WI38 (cell line): ENCODE measurements around the gene APOC3.

Source experiments
- H3K4me3 ChIP-seq: 2 replicates; pipeline ENCODE4 v1.5.1; 2011; ENCODE audit warnings: low read depth, mild to moderate bottlenecking, control low read depth, low read length
- TF ChIP-seq, protein P1 (sequence below): IDR thresholded peaks from 2 replicates; pipeline ENCODE4 v1.5.1; 2012; ENCODE audit warnings: low read depth, mild to moderate bottlenecking, control low read depth, low read length

APOC3 gene

DNA sequence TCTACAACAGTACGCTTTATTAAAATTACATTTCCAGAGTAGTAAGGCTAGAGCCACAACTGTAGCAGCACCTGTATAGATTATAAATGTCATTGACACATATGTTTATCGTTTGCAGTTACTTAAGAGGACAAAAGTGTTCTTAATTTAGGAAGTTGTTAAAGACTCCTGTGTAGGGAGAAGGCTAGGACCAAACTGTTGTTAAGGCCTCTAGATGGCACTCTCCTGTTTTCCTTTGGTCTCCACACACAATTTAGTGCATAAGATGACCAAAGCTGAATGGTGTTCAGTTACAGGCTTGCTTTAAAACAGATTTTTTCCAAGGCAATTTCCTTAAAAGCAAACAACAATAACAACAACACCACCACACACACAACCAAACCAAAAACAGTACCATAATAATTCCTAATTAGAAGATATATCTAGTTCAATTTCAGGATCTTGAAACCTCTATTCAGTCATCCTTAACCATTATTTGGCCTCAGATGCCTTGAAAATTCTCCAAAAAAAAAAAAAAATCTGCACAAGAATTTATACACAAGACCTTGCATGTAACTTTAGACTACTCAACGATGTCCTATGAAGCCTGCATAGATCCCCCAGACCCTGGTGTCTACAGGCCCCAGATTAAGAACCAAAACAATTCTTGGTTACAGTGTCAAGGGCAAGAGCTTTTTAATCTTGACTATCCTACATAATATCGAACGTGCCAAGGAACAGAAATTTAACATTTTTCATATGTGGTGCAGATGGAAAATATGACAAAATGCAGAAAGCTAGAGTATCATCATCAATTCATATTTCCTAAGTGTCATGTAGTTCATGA lies 50.3 kb downstream of the APOC3 start:
- TF ChIP-seq, protein P1, sequence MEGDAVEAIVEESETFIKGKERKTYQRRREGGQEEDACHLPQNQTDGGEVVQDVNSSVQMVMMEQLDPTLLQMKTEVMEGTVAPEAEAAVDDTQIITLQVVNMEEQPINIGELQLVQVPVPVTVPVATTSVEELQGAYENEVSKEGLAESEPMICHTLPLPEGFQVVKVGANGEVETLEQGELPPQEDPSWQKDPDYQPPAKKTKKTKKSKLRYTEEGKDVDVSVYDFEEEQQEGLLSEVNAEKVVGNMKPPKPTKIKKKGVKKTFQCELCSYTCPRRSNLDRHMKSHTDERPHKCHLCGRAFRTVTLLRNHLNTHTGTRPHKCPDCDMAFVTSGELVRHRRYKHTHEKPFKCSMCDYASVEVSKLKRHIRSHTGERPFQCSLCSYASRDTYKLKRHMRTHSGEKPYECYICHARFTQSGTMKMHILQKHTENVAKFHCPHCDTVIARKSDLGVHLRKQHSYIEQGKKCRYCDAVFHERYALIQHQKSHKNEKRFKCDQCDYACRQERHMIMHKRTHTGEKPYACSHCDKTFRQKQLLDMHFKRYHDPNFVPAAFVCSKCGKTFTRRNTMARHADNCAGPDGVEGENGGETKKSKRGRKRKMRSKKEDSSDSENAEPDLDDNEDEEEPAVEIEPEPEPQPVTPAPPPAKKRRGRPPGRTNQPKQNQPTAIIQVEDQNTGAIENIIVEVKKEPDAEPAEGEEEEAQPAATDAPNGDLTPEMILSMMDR: peak; percentile 38; the same call in 1 of the 2 replicates
- H3K4me3 ChIP-seq: no peak overlapping the region

DNA sequence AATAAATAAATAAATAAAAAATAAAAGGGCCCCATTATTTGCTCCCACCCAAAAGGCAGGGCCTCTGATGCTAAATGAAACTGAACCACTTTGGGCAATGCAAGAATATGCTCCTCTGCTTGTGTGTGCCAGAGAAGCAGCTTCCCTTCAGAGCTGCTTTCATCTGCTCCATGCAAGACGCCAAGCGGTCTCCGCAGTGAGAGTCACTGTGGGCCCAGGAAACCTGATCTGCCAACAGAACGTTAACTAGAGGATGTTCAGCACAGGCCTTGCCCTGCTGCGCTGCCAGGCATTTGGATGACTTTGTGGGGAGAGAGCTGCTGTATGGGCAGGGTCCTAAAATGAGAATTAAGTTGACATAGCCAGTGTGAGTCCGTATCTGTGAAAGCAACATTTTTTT lies 51.4 kb downstream of the APOC3 start:
- H3K4me3 ChIP-seq: no peak overlapping the region
- TF ChIP-seq, protein P1: no peak

DNA sequence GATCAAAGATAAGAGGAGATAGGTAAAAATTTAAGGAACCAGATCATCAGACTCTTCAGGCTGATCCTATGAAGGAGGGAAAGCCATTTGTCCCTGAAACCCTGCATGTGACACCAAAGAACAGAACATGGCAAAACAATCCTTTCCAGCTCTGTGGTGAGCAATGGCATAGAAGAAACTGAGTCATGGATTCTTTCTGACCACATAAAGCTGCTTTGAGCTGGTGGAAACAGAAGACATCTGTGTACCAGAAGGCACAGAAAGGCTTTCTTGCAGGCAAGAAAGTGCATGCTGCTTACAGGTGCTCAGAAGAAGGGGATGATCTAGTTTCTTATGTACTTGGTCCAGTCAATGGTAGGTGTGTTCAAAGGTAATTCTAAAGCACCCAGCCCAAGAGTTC lies 52.7 kb downstream of the APOC3 start:
- no peak overlapping the region for H3K4me3 ChIP-seq
- TF ChIP-seq, protein P1: no peak
